A673 (cell line): Measurements from ENCODE around the gene CLSTN1.

ENCODE experiments used
- CTCF ChIP-seq: fragments of 300-800, 200-600 bp; sonication (generic); conservative IDR thresholded peaks from 2 replicates; pipeline ENCODE4 v1.5.1; 2017; ENCODE audit warnings: low read depth, mild to moderate bottlenecking, antibody characterized with exemption, low read length, moderate library complexity, mixed read lengths
- EZH2 ChIP-seq: fragments of 200-600 bp; sonication (generic); IDR thresholded peaks from 2 replicates; pipeline ENCODE4 v1.6.1; 2017; ENCODE audit warnings: borderline replicate concordance, low read depth, mild to moderate bottlenecking, mixed read lengths, antibody characterized with exemption, low read length; ENCODE audit not compliant: poor library complexity, severe bottlenecking

DNA sequence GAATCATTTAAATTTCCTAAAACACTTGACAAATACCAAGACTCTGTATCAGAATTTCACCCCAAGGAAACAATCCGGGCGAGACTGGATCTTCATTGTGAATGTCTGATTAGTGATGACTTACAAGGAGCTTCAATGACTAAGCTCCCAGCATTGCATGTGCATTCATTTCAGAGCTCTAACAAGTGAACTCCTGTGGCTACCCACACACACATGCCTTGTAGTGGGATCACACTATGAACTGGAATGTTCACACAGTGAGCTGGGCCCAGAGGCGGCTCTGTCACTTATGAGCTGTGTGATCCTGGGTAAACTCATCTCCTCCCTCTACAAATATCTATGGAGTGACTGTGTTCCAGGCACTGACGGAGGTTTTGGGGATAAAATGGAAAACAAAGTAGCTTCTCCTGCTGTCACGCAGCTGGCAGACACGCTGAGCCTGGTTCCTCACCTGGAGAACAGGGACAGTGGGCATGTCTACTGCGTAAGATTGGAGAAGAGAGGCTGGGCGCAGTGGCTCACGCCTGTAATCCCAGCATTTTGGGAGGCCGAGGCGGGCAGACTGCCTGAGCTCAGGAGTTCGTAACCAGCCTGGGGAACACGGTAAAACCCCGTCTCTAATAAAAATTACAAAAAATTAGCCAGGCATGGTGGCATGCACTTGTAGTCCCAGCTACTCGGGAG, 56.9 kb downstream of the CLSTN1 start:
- no peak for TF ChIP-seq CTCF
- no peak for TF ChIP-seq EZH2
